OCI-LY1 (cell line): ENCODE data around the gene F2.

Experiments used
- CTCF ChIP-seq: fragments of 200-600 bp; sonication (generic), shearing (Covaris generic); IDR thresholded peaks from 2 replicates; pipeline ENCODE4 v1.5.1; 2017; ENCODE audit warnings: mild to moderate bottlenecking, antibody characterized with exemption, low read length, moderate library complexity, mixed read lengths
- EZH2 ChIP-seq: fragments of 200-600 bp; sonication (generic), shearing (Covaris generic); IDR thresholded peaks from 2 replicates; pipeline ENCODE4 v1.8.0; 2017; ENCODE audit warnings: borderline replicate concordance, mixed run types, mild to moderate bottlenecking, antibody characterized with exemption, low read length, moderate library complexity, mixed read lengths

GRCh38 chr11:46776878-46777277 lies 57.9 kb downstream of the F2 start:
- TF ChIP-seq EZH2 (no peak), CTCF (no peak)
